DMS153 treated with DMSO at 0.1 percent for 48 hours (cell line): ENCODE measurements around the gene TFF3.

Source experiments
- DNase-seq: peaks from one replicate; lab custom pipeline; 2025; ENCODE audit not compliant: unreplicated experiment; lab: John Stamatoyannopoulos, UW

TFF3 gene

DNA sequence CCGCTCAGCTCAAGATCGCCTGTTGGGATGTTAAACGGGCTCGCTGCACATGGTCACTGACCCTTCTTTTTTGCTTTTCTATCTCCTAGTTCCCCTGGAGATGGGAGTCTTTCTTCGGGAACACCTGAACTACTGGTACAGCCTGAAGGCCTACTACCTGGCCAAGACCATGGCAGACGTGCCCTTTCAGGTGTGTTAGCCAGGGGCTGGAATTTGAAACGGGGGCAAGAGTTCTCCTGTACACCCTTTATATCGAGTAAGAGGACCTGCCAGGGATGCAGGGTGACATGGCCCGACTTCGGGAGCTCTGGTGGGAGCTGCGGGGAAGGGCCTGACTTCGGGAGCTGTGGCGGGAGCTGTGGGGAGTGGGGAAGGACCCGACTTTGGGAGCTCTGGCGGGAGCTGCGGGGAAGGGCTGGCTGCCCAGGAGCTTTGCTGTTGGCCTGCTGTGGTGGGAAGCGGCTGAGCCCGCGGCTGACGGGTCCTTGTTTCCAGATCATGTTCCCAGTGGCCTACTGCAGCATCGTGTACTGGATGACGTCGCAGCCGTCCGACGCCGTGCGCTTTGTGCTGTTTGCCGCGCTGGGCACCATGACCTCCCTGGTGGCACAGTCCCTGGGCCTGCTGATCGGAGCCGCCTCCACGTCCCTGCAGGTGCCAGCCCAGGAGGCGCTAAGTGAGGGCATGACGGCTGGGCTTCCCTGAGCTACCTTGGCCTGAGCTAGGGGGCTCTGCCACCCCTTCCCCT lies 24.0 kb downstream of the TFF3 start:
- no peak for DNase-seq

- DNase-seq, result no peak
These were observed 24.7 kb downstream of the TFF3 start for GRCh38 chr21:42290505-42290904.

DNA sequence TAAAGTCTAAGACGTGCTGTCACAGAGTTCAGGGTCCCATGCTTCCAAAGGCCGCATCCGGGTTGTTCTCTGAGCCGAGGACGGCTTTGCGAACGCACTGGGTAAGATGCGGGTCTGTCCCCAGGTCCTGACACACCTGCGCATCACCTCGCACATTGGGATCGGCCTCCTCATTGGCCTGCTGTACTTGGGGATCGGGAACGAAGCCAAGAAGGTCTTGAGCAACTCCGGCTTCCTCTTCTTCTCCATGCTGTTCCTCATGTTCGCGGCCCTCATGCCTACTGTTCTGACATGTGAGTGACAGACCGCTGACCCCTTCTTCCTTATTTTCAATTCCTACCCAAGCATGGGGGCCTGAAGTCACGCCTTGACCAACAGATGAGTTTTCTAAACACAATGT lies 25.3 kb downstream of the TFF3 start:
- no peak for DNase-seq

- DNase-seq, result no peak
These were observed 26.2 kb downstream of the TFF3 start for GRCh38 chr21:42288962-42289361.

GRCh38 chr21:42287193-42288083 lies 27.8 kb downstream of the TFF3 start:
- DNase-seq, result no peak

DNA sequence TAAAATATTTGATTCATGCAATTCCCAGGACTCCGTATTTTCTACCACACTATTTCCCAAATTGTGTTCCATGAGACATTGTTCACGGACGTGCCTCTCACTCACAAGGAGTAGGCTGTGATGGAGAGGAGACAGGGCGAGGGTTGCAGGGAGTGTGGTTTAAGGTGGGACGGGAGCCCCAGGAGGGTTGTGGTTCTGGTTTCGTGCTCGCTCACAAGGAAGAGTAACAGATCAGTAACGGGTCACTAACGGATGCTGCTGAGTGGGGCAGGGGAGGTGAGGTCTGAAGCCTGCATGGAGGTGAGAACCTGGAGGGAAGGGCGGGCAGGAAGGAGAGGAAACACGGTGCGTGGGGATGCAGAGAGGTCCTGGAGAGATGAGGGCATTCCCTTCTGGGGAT lies 28.8 kb downstream of the TFF3 start:
- no peak for DNase-seq

- no peak for DNase-seq
These were observed 29.5 kb downstream of the TFF3 start for GRCh38 chr21:42285569-42286245.

- no peak for DNase-seq
These were observed 32.5 kb downstream of the TFF3 start for GRCh38 chr21:42282715-42283114.

GRCh38 chr21:42282021-42282420 lies 33.2 kb downstream of the TFF3 start:
- DNase-seq, result no peak

GRCh38 chr21:42281181-42281680 lies 34.0 kb downstream of the TFF3 start:
- no peak for DNase-seq

- DNase-seq, result no peak
These were observed 34.6 kb downstream of the TFF3 start for GRCh38 chr21:42280356-42281180.

GRCh38 chr21:42279888-42280287 lies 35.3 kb downstream of the TFF3 start:
- DNase-seq, result no peak

DNA sequence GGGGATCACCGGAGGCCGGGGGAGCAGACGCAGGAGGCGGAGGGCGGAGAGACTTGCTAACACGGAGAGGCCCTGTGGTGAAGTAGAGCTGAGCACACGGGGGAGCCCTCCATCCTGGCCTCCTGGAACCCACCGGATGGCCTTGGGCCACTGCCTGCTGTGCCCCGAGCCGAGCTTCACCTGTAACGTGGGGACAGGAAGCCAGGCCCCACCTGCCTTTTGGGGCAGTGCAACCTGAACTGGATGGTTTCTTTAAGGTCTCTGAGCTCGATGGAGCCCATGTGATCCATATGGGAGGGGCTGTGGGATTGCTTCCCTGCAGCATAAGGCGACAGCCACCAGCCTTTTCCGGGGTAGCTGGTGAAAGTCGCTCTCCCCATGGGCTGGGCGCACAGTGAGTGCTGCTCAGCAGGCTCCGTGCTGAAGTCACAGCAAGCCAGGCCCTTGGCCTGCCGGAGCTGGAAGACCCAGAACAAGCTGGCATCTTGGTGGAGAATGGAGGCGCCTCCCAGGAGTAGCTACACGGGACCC lies 35.8 kb downstream of the TFF3 start:
- no peak for DNase-seq

DNA sequence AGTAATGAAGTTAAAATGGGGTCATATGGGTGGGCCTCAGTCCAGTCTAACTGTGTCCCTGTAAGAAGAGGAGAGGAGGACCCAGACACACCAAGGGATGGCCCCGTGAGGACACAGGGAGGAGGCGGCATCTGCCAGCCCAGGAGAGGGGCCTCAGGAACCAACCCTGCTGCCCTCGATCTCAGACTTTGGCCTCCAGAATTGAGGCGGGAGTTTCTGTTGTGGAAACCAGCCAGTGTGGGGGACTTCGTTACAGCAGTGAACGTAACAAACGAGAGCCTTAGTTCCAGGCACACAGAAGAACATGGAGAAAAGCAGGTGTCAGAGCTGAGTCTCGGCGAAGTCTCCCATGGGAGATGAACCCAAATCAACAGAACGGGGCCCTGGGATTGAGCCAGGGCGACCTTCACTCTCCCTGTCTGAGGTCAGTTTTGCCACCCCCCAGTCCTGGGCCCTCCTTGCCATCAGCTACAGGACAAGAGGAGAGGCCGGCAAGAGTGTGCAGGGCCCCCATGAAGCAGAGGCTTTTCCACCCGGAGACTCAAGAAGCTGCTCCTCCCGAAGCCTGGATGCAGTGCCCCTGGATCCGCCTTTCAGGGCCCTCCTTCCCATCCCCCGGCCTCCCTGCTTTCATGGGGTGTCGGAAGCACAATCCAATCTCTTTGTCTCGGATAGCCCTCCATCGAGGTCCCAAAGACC lies 36.6 kb downstream of the TFF3 start:
- DNase-seq, result no peak

DNA sequence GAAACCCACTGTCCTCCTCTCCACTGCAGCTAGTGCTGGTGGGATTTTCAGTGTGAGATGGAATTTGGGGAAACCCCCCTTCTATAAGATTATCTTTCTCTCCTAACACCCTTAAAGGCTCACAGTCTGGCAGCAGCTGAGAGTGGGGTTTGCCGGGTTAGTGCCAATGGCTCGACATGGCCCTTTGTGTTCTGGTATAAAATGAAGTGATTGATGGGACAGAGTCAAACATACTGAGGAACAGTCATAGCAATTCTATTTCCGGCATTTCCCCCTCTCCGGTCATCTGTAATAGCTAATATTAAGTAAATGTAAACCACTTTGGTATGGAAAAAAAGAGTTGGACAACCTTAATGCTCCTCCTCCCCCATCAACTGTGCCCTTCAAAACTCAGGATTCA lies 37.6 kb downstream of the TFF3 start:
- DNase-seq, result no peak

DNA sequence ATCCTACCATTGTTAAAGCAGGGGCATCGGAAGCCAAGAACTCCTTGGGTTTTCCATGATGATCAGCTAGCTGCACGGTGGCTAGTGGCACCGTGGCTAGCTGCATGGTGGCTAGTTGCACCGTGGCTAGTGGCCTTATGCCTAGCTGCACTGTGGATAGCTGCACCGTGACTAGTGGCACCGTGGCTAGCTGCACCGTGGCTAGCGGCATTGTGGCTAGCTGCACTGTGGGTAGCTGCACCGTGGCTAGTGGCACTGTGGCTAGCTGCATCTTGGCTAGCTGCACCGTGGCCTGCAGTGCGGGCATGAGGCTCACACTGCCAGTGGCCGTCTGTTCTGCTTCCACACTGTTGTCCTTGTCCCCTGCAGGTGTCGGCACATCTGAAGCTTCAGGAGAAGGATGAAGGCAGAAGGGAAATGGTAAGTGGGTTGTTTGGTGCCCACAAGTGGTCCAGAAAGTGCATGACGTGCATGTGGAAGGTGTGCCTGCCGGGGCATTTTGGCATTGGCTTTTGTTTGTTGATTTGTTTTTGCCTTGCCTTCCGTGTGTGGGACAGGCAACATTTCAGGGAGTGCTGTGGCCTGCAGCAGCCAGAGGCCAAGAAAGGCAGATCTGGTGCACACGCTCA lies 38.6 kb downstream of the TFF3 start:
- no peak for DNase-seq

GRCh38 chr21:42276076-42276475 lies 39.1 kb downstream of the TFF3 start:
- DNase-seq, result no peak

GRCh38 chr21:42272984-42273600 lies 42.1 kb downstream of the TFF3 start:
- DNase-seq, result no peak
